Head of caudate nucleus (tissue), 42 donors: Measurements from ENCODE around the gene LIN9.

Experiments
- DNase-seq, 42 donors: peaks; one replicate each; pipeline versions ENCODE4 v3.0.0 to v3.0.0-alpha.2; 2020 to 2021; ENCODE audit warnings: mixed read lengths in 7 of 42
- intact Hi-C: fragments of 100-400 bp; cut with DNase I; formaldehyde crosslinking; loops from one replicate; pipeline ENCODE4 v1.15.0; 2022

LIN9 gene

DNA sequence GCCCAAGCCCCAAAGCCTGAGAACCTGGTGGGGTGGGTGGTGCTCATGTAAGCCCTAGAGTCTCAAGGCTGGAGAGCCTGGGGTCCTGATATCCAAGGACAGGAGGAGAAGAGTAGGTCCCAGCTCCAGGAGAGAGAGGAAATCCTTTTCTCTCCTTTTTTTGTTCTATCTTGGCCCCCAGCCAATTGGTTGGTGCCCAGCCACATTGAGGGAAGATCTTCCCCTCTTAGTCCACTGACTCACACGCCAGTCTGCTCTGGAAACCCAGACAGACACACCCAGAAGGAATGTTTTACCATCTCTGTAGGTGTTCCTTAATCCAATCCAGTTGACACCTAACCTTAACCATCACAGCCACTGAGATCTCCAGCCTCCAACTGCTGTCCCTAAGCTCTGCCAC is 16.2 kb upstream of the LIN9 start:
- intact Hi-C loops, result no loop called here

GRCh38 chr1:226324479-226324878 is 15.5 kb upstream of the LIN9 start:
- intact Hi-C loops, result no loop called here
- DNase-seq, result no peak

More for the DNA sequence above, 16.2 kb upstream of the LIN9 start:
- no peak for DNase-seq

- intact Hi-C loops, result no loop called here
- no peak for DNase-seq
These were observed 14.0 kb upstream of the LIN9 start for GRCh38 chr1:226322986-226323385.

GRCh38 chr1:226320930-226321329 is 12.0 kb upstream of the LIN9 start:
- intact Hi-C loops, result no loop called here

DNA sequence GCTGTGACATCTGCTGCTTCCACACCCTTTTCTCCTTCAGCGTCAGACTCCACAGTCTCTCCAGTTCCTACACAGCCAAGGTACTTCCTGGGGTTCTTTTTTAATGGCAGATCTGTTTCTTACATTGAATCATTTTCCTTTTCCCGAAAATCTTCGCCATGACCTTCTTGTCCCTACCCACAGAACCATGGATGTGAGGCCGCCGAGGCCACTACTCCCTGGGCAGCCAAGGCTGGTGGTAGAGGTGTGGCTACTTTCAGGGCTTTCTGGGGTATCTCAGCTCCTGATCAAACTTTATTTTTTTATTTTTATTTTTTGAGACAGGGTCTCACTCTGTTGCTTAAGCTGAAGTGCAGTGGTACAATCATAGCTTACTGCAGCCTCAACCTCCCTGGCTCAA is 9.5 kb upstream of the LIN9 start:
- intact Hi-C loops, result no loop called here

More at GRCh38 chr1:226320930-226321329, 12.0 kb upstream of the LIN9 start:
- no peak for DNase-seq

DNA sequence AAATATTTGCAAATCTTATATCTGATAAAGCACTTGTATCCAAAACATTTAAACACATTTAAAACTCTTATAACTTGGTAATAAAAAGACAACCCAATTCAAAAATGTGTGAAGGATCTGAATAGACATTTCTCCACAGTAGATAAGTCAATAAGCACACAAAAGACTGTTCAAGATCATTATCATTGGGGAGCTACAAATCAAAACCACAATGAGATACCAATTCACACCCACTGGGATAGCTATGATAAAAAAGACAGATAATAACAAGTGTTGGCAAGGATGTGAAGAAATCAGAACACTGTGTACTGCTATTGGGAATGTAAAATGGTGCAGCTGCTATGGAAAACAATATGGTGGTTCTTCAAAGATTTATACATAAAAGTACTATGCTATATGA is 5.1 kb upstream of the LIN9 start:
- intact Hi-C loops, result no loop called here
- no peak for DNase-seq

More for the DNA sequence above, 9.5 kb upstream of the LIN9 start:
- no peak for DNase-seq

- intact Hi-C loops, result no loop called here
- DNase-seq, result no peak
These were observed 3.1 kb upstream of the LIN9 start for GRCh38 chr1:226312065-226312464.

DNA sequence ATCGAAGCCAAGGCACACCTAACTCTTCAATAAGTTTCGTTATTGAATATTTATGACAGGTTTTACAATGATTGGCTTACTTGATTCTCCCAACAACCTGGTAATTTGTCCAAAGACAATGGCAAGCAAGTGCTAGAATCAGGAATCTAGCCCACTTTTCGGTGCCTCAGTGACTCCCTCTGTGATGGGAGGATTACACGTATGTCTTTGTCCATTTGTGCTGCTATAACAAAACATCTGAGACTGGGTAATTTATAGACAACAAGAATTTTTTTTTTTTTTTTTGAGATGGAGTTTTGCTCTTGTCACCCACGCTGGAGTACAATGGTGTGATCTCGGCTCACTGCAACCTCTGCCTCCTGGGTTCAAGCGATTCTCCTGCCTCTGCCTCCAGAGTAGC is 2.4 kb upstream of the LIN9 start:
- intact Hi-C loops, result no loop called here
- DNase-seq, result no peak

DNA sequence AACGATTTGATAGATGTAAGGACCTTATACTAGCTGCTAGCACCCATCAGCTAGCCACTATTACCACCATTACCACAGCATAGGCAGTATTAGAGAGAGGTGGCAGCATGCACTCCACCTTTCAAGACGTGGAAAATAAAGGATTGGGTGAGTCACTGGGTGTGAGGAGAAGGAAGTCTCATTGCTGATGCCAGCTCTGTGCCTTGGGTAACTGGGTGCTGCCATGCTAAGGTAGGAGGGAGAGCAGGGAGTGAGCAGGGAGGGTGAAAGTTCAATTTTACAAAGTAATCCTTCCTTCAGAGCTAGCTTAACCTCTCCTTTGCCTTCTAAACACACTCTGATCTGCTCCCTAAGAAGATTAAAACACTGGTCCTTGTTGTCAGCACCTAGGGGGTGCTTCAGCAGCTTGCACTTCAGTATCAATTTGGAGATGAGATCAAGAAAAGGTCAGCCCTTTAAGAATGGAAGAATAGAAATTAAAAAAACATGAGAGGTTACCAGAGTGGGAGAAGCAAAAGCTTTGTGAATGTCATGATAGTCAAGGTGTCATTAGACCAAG is 1.8 kb upstream of the LIN9 start:
- intact Hi-C loops, result no loop called here
- peak in 4 of 42 donors; percentile 8 to 48 (median 8) for DNase-seq

- peak in 3 of 42 donors; percentile 9 to 41 (median 12) for DNase-seq
- intact Hi-C loops, result no loop called here
These were observed 1.2 kb upstream of the LIN9 start for GRCh38 chr1:226310245-226310540.

- intact Hi-C loops, result loop anchor here (10.0 kb wide), 1 partner anchor 95 kb away; the partner anchor contains the start of gene PARP1
- peak in 34 of 42 donors; percentile 9 to 78 (median 64) for DNase-seq
These were observed 657 bp upstream of the LIN9 start for GRCh38 chr1:226309398-226310244.

DNA sequence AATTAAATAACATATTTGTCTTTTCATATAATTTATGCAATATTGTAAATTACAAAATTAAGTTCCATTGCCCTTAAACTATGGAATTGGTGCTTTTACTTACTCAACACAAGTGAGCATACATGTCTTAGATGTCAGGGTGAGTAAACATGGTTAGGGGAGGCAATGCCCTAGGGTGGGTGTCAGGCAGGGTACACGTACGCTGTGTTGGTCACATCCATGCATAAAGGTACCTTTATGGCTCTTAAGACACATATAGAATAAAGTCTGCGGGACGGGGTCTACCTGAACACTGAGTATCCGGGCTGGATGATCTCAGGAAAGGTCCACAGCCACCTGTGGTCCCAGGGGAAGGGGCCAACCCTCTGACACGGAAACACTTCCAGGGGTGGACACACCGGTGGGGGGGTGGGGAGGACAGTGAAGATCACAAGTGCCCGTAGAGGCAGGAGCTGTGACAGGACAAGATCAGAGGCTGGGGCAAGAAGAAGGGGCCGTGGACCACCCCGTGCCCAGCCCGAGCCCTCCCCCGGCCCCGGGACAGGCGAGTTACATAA is 720 bp downstream of the LIN9 start:
- DNase-seq, result peak in 23 of 42 donors; percentile 2 to 56 (median 17)
- intact Hi-C loops, result loop anchor here (10.0 kb wide), 1 partner anchor 97 kb away; the partner anchor contains the start of gene PARP1

DNA sequence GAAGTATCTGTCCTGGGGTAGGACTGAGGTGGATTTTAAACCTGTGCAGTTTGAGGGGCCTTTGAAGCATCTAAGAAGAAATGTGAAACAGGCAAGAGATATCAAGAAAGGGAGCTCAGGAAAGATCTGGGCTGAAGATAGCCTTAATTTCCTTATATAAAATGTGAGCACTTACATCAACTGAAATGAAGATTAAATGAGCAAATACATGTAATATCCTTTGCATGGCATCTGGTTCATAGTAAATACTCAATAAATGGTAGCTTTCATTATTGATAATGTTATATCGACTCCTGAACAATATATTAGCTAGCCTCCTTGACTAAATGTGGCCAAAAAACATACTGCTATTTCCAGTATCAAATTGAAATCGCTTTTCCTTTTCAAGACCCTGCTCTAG is 2.5 kb downstream of the LIN9 start:
- intact Hi-C loops, result loop anchor here (10.0 kb wide), 1 partner anchor 98 kb away; the partner anchor contains the start of gene PARP1
- no peak for DNase-seq

GRCh38 chr1:226305184-226305583 is 3.8 kb downstream of the LIN9 start:
- intact Hi-C loops, result loop anchor here (10.0 kb wide), 1 partner anchor 100 kb away; the partner anchor contains the start of gene PARP1
- DNase-seq, result no peak

DNA sequence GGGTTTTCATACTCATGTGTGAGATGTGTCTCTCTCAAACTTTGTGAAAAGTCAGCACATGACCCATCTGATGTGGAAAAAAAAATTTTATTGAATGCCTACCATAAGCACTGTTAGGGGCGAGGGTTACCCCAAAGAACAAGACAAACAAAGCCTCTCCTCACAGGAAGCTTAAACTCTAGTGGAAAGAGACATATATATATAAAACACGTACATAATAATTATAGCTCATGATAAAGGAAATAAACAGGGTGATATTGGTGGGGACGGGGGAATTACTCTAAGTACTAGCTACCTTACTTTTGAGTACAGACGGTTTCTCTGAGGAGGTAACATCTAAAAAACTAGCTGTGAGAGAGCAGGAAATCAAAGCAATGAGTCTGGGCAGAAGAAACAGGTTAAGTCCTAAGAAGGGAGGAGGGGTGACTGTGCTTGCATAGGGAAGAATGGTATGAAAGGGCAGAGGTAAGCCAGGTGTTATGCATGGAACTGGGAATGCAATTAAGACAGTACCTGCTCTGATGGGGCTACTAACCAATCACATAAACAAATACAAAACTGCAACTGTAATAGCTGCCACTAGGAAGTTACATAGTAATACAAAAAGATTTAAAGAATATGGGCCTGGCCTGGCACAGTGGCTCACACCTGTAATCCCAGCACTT is 4.5 kb downstream of the LIN9 start:
- no peak for DNase-seq
- intact Hi-C loops, result loop anchor here (10.0 kb wide), 1 partner anchor 100 kb away; the partner anchor contains the start of gene PARP1

GRCh38 chr1:226302731-226303130 is 6.2 kb downstream of the LIN9 start:
- intact Hi-C loops, result loop anchor here (10.0 kb wide), 1 partner anchor 102 kb away; the partner anchor contains the start of gene PARP1
- DNase-seq, result no peak

GRCh38 chr1:226296911-226297310 is 12.1 kb downstream of the LIN9 start:
- no peak for DNase-seq
- intact Hi-C loops, result no loop called here

- intact Hi-C loops, result no loop called here
- DNase-seq, result no peak
These were observed 15.4 kb downstream of the LIN9 start for GRCh38 chr1:226293553-226293920.

- intact Hi-C loops, result no loop called here
These were observed 16.0 kb downstream of the LIN9 start for GRCh38 chr1:226292874-226293552.

More at GRCh38 chr1:226292874-226293552, 16.0 kb downstream of the LIN9 start:
- DNase-seq, result no peak
